GM12873 (cell line): Measurements from ENCODE around the gene SINHCAF.

Source experiments
- CTCF ChIP-seq: IDR thresholded peaks from 2 replicates; pipeline ENCODE4 v1.5.1; 2012; ENCODE audit warnings: low read depth, mild to moderate bottlenecking, moderate library complexity, low read length, control low read depth; ENCODE audit not compliant: insufficient read depth; ENCODE audit errors: missing control alignments

The SINHCAF gene

GRCh38 chr12:31245822-31246469 is 80.0 kb downstream of the SINHCAF start:
- no peak for TF ChIP-seq CTCF

GRCh38 chr12:31238764-31239387 is 87.1 kb downstream of the SINHCAF start:
- TF ChIP-seq CTCF: peak; percentile 82

DNA sequence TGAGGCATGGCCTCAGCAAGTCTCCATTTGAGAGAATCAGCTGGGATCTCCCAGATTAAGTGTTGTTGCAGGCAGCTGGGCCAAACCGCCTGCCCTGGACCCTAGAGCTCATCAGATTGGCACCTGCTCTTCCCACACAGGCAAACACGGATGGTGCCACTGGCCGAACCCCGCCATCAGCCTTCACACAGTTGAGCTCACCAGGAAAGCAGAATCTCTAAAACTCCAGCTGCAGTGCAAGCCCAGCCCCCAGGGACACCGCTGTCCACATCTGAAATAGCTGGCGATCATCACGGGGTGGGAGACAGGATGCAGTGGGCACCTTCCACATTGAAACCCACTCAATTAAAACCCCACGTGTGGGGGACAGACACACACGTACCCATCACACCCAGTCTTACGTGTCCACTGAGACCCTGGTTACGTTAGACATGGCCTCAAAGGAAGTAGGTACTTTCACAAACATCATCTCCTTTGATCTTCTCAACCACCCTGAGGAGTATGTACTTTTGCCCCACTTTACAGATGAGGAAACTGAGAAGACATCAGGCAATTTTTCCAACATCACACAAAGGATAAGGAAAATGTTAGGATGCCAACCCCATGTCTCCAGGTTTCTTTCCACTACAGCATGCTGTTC is 88.8 kb downstream of the SINHCAF start:
- TF ChIP-seq CTCF: no peak

DNA sequence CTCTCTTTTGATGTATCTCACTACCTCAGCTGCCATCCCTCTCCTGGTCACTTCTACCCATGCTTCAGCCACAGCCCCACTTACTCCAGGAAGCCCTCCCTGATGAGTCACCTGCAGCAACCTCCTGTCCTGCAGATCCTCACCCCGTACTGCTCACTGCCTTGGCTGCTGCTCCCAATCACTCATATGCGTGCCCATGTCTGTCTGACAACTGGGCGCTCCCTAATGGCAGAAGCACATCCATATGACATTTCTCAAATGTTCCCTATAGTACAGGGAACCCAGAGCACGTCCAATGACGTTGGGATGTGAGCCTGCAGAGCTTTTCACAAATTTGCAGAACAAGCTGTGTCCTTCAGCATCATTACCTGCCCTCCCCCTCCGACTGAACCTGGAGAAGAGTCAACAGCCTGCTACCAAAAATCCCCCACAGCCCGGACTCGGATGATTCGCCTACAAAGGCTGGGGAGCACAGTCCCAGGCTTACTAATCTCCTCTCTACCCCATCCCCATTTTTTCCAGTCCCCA is 90.0 kb downstream of the SINHCAF start:
- no peak for TF ChIP-seq CTCF

GRCh38 chr12:31234955-31235867 is 90.7 kb downstream of the SINHCAF start:
- peak; percentile 52 for TF ChIP-seq CTCF

DNA sequence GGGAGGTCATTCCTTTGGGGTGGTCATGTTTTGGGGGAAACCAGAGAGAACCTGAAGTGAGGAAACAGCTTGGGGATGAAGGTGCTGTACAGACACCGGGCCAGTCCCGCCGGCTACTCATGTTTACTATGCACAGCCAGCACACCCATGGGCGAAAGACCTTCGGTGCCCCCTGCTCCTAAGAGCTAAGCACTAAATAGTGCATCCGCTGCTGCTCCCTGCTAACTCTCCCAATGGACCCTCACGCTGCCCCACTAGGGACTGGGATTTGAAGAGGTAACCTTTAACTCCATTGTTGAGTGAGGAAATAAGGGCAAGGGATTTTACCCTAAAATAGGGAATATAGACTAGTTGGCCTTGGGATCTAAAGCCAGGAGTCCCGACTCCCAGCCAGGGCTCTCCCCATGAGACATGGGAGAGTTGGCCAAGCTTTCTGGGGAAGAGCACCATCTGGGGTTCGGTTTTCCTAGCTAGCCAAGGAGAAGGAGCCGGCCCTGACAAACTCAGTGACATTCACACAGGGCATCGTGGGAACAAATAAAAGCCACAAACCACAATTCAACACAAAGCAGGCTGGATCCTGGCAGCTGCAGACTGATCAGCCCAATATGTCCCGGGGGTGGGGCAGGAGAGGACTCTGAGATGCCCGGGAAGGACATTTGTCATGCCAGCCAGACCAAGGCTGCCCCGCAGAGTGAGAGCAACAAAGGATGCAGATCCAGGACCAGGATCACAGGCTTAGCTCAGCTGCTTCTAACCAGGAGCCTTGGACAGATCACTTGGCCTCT is 91.7 kb downstream of the SINHCAF start:
- TF ChIP-seq CTCF: no peak
